ENCODE data around the gene DGKB.

The DGKB gene

GRCh38 chr7:14340393-14341074 is 562.0 kb downstream of the DGKB start:
- no peak for DNase-seq (ENCODE audit: low read depth)
- no peak overlapping the region for H3K4me3 ChIP-seq (ENCODE audit: low read depth, low read length)
- no peak for TF ChIP-seq CTCF (IDR thresholded peaks at IDR 0.05; ENCODE audit: insufficient read depth, low read depth, low read length, missing control alignments)

- no peak for DNase-seq (ENCODE audit: low read depth)
- H3K4me3 ChIP-seq (ENCODE audit: low read depth, low read length) = no peak overlapping the region
- TF ChIP-seq CTCF (IDR thresholded peaks at IDR 0.05; ENCODE audit: insufficient read depth, low read depth, low read length, missing control alignments) = no peak
These were observed 562.7 kb downstream of the DGKB start for GRCh38 chr7:14339861-14340260.

- TF ChIP-seq CTCF (IDR thresholded peaks at IDR 0.05; ENCODE audit: insufficient read depth, low read depth, low read length, missing control alignments) = no peak
- no peak overlapping the region for H3K4me3 ChIP-seq (ENCODE audit: low read depth, low read length)
- no peak for DNase-seq (ENCODE audit: low read depth)
These were observed 566.3 kb downstream of the DGKB start for GRCh38 chr7:14336256-14336655.

- no peak for DNase-seq (ENCODE audit: low read depth)
- H3K4me3 ChIP-seq (ENCODE audit: low read depth, low read length) = no peak overlapping the region
- no peak for TF ChIP-seq CTCF (IDR thresholded peaks at IDR 0.05; ENCODE audit: insufficient read depth, low read depth, low read length, missing control alignments)
These were observed 570.4 kb downstream of the DGKB start for GRCh38 chr7:14332155-14332554.

GRCh38 chr7:14324767-14325166 is 577.8 kb downstream of the DGKB start:
- no peak overlapping the region for H3K4me3 ChIP-seq (ENCODE audit: low read depth, low read length)
- DNase-seq (ENCODE audit: low read depth) = no peak
- TF ChIP-seq CTCF (IDR thresholded peaks at IDR 0.05; ENCODE audit: insufficient read depth, low read depth, low read length, missing control alignments) = no peak

- DNase-seq (ENCODE audit: low read depth) = no peak
- no peak overlapping the region for H3K4me3 ChIP-seq (ENCODE audit: low read depth, low read length)
- no peak for TF ChIP-seq CTCF (IDR thresholded peaks at IDR 0.05; ENCODE audit: insufficient read depth, low read depth, low read length, missing control alignments)
These were observed 579.8 kb downstream of the DGKB start for GRCh38 chr7:14322724-14323123.

- no peak for DNase-seq (ENCODE audit: low read depth)
- no peak for TF ChIP-seq CTCF (IDR thresholded peaks at IDR 0.05; ENCODE audit: insufficient read depth, low read depth, low read length, missing control alignments)
- H3K4me3 ChIP-seq (ENCODE audit: low read depth, low read length) = no peak overlapping the region
These were observed 580.6 kb downstream of the DGKB start for GRCh38 chr7:14321947-14322346.
